GM18873 (cell line): ENCODE measurements around the gene CAMK2N1.
"Not testable (repeated sequence)": the region's sequence is repeated elsewhere in the genome, so short reads cannot be mapped to it uniquely, and the experiment has no call there.

Experiments used
- ATAC-seq: cut with Tn5 transposase; IDR thresholded peaks from one replicate; pipeline ENCODE4 v1.9.1; 2021; ENCODE audit warnings: mild to moderate bottlenecking, moderate library complexity, moderate number of reproducible peaks; ENCODE audit not compliant: unreplicated experiment, low FRiP score

CAMK2N1 gene

GRCh38 chr1:20485527-20486456, at the start of gene CAMK2N1:
Gene CAMK2N1 (minus strand): TSS chr1:20486210. CDS start chr1:20485379, 831 bp downstream.
- no peak for ATAC-seq

GRCh38 chr1:20534659-20535417, 48.8 kb upstream of the CAMK2N1 start:
- no peak for ATAC-seq

- no peak for ATAC-seq
Observed at GRCh38 chr1:20533635-20534034, 47.6 kb upstream of the CAMK2N1 start.

- ATAC-seq, result no peak
Observed at GRCh38 chr1:20530901-20531300, 44.9 kb upstream of the CAMK2N1 start.

- no peak for ATAC-seq
Observed at GRCh38 chr1:20530306-20530705, 44.3 kb upstream of the CAMK2N1 start.

GRCh38 chr1:20528221-20528620, 42.2 kb upstream of the CAMK2N1 start:
- ATAC-seq, result no peak

GRCh38 chr1:20526267-20526666, 40.3 kb upstream of the CAMK2N1 start:
- no peak for ATAC-seq

GRCh38 chr1:20521960-20522861, 36.2 kb upstream of the CAMK2N1 start:
- ATAC-seq, result no peak

GRCh38 chr1:20519609-20520262, 33.7 kb upstream of the CAMK2N1 start:
- not testable (repeated sequence) for ATAC-seq

- no peak for ATAC-seq
Observed at GRCh38 chr1:20511518-20512428, 25.8 kb upstream of the CAMK2N1 start.

- ATAC-seq, result no peak
Observed at GRCh38 chr1:20508411-20508771, 22.4 kb upstream of the CAMK2N1 start.

- ATAC-seq, result peak; percentile 59
Observed at GRCh38 chr1:20507564-20508410, 21.8 kb upstream of the CAMK2N1 start, which contains the start of gene MUL1. Gene MUL1 (minus strand): TSS chr1:20508151. CDS start chr1:20508024, 127 bp downstream.

GRCh38 chr1:20507248-20507563, 21.2 kb upstream of the CAMK2N1 start:
- ATAC-seq, result no peak

GRCh38 chr1:20505488-20505887, 19.5 kb upstream of the CAMK2N1 start:
- no peak for ATAC-seq

GRCh38 chr1:20500716-20501115, 14.7 kb upstream of the CAMK2N1 start:
- no peak for ATAC-seq

- ATAC-seq, result no peak
Observed at GRCh38 chr1:20499718-20500117, 13.7 kb upstream of the CAMK2N1 start.

- ATAC-seq, result no peak
Observed at GRCh38 chr1:20499105-20499504, 13.1 kb upstream of the CAMK2N1 start.

GRCh38 chr1:20498116-20498515, 12.1 kb upstream of the CAMK2N1 start:
- no peak for ATAC-seq
